Spleen (tissue), 11 donors: ENCODE results near the gene TAX1BP1. TPM values are rescaled to one million over a fixed set of nuclear protein-coding genes. Genes with fewer than 3 reads are reported as not detected.

ENCODE experiments used
- DNase-seq: peaks from one replicate; pipeline ENCODE4 v3.0.0-alpha.2; 2020
- H3K27ac ChIP-seq, 8 donors: fragments of 200-600 bp; sonication (generic) in 7 of 8; 1 replicate in 4 of 8; 2 replicates in 4 of 8; pipeline versions ENCODE4 v1.5.0 to v1.8.0; 2016 to 2021; ENCODE audit warnings: inconsistent platforms in 4 of 8, mild to moderate bottlenecking in 4 of 8, moderate library complexity in 1 of 8
- H3K27me3 ChIP-seq, 7 donors: fragments of 200-600 bp; sonication (generic) in 6 of 7; replicated peaks in 1 of 7; 1 replicate in 4 of 7; 2 replicates in 3 of 7; pipeline versions ENCODE4 v1.5.0 to v1.8.0; 2016 to 2021; ENCODE audit warnings: inconsistent platforms in 3 of 7, mild to moderate bottlenecking in 1 of 7
- H3K36me3 ChIP-seq, 6 donors: fragments of 200-600 bp; sonication (generic) in 5 of 6; 1 replicate in 4 of 6; 2 replicates in 2 of 6; pipeline versions ENCODE4 v1.5.0 to v1.8.0; 2016 to 2021; ENCODE audit warnings: inconsistent platforms in 2 of 6
- H3K4me1 ChIP-seq, 6 donors: fragments of 200-600 bp; sonication (generic) in 5 of 6; 1 replicate in 3 of 6; 2 replicates in 3 of 6; pipeline versions ENCODE4 v1.5.0 to v1.8.0; 2016 to 2021; ENCODE audit warnings: inconsistent platforms in 3 of 6
- H3K4me3 ChIP-seq, 8 donors: fragments of 200-600 bp; sonication (generic) in 7 of 8; 1 replicate in 4 of 8; 2 replicates in 4 of 8; pipeline versions ENCODE4 v1.5.0 to v1.8.0; 2016 to 2021; ENCODE audit warnings: inconsistent platforms in 4 of 8, mild to moderate bottlenecking in 4 of 8, moderate library complexity in 2 of 8
- H3K9me3 ChIP-seq, 8 donors: fragments of 200-600 bp; sonication (generic) in 7 of 8; 1 replicate in 4 of 8; 2 replicates in 4 of 8; pipeline versions ENCODE4 v1.5.0 to v1.8.0; 2016 to 2021; ENCODE audit warnings: inconsistent platforms in 4 of 8
- POLR2A ChIP-seq, 3 donors: fragments of 450-650 bp; IDR thresholded peaks; one replicate each; pipeline ENCODE4 v1.5.1; 2017; ENCODE audit warnings: antibody characterized with exemption in 3 of 3, mild to moderate bottlenecking in 1 of 3
- POLR2AphosphoS5 ChIP-seq, 3 donors: sonication (generic); formaldehyde crosslinking; IDR thresholded peaks; one replicate each; pipeline ENCODE4 v1.5.1; 2017; ENCODE audit warnings: antibody characterized with exemption in 3 of 3
- WGBS, 5 donors: extraction: QIAGEN DNeasy Blood & Tissue Kit in 3 of 5; methylation state at CpG; one replicate each; pipeline versions ENCODE4 v1.1.5 to v1.1.7; 2013 to 2018; 5-methylcytosine and 5-hydroxymethylcytosine counted together
- intact Hi-C: fragments of 100-400 bp; cut with DNase I; formaldehyde crosslinking; loops from one replicate; pipeline ENCODE4 v1.15.0; 2023; ENCODE audit warnings: low total_unique reads
- polyA plus RNA-seq, 3 donors: library from polyadenylated mRNA; stranded (reverse); fragments of 200-250 nt; gene quantifications; one replicate each; pipeline ENCODE4 v1.2.1, GENCODE V29; 2013
- total RNA-seq, 7 donors: library from RNA; depleted of rRNA in 3 of 7; stranded (reverse); fragments of >200 nt in 3 of 7; fragmentation: NEBNext Ultra II Directional in 4 of 7; extraction: Animal tissue kit (Norgen Biotek cat#: 25700) in 4 of 7; gene quantifications; one replicate each; pipeline versions ENCODE4 v1.1.0 to v1.2.1, GENCODE V29; 2016 to 2021
- TF ChIP-seq, protein P1 (sequence below), 11 experiments: fragments of 200-600 bp in 7 of 11; fragments of 450-650 bp in 4 of 11; sonication (generic) in 4 of 11; IDR thresholded peaks in 8 of 11; conservative IDR thresholded peaks in 3 of 11; 1 replicate in 7 of 11; 2 replicates in 4 of 11; pipeline versions ENCODE4 v1.4.0 to v1.8.0; 2016 to 2021; ENCODE audit warnings: antibody characterized with exemption in 11 of 11, inconsistent platforms in 4 of 11, mild to moderate bottlenecking in 1 of 11
- donor health status: healthy with polysubstance abuse.
- donor health status: DM: no; HTN: no; CAD: no; lungs with moderate emphysema.
- donor health status: DM: no; HTN: no; CAD: no.
- donor health status: Bipolar disorder and iron deficiency.
- donor health status: healthy.
- donor health status: DM: no; HTN: no; CAD: no.
- donor health status: DM: yes; HTN: yes; CAD: no.

The TAX1BP1 gene
- total and polyA plus RNA-seq, 10 donors: 28.6 to 146 (median 99.3) TPM

DNA sequence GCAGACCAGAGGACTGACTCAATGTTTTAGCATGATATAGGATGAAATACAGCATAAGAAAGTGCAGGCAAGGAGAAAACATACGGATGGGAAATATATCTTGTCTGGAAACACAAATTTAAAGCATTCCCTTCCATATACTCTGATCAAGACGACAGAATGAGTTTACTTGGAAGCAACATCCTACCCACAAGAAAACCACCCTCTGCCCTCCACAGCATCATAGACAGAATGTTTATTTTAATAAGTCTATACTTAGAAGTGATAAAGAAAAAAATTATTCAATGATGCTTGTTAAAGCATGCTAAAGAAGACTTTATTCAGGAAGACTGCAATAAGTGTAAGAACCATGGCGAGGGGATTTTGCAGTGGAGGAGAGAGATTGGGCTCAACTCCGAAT lies 44.9 kb upstream of the TAX1BP1 start:
- no peaks in the 10 kb centered on the region for H3K9me3 ChIP-seq
- no peak overlapping the region for H3K27ac ChIP-seq
- peaks cover 0 to 26% (median 11%) of the 10 kb centered on the region in 6 donors for H3K4me1 ChIP-seq
- no peaks in the 10 kb centered on the region for H3K27me3 ChIP-seq
- H3K4me3 ChIP-seq: no peak overlapping the region
- intact Hi-C loops: no loop called here
- 89 to 95% (median 93%) methylated on average over 4 of the region's 4 CpGs for WGBS, 5 donors
- no peak for DNase-seq
- TF ChIP-seq POLR2AphosphoS5 (IDR thresholded peaks at IDR 0.05) (no peak), POLR2A (IDR thresholded peaks at IDR 0.05) (no peak)
- TF ChIP-seq, protein P1, sequence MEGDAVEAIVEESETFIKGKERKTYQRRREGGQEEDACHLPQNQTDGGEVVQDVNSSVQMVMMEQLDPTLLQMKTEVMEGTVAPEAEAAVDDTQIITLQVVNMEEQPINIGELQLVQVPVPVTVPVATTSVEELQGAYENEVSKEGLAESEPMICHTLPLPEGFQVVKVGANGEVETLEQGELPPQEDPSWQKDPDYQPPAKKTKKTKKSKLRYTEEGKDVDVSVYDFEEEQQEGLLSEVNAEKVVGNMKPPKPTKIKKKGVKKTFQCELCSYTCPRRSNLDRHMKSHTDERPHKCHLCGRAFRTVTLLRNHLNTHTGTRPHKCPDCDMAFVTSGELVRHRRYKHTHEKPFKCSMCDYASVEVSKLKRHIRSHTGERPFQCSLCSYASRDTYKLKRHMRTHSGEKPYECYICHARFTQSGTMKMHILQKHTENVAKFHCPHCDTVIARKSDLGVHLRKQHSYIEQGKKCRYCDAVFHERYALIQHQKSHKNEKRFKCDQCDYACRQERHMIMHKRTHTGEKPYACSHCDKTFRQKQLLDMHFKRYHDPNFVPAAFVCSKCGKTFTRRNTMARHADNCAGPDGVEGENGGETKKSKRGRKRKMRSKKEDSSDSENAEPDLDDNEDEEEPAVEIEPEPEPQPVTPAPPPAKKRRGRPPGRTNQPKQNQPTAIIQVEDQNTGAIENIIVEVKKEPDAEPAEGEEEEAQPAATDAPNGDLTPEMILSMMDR (IDR thresholded peaks at IDR 0.05 in 8 of 11, conservative IDR thresholded peaks at IDR 0.05 in 3 of 11): no peak
- H3K36me3 ChIP-seq: no peaks in the 10 kb centered on the region

DNA sequence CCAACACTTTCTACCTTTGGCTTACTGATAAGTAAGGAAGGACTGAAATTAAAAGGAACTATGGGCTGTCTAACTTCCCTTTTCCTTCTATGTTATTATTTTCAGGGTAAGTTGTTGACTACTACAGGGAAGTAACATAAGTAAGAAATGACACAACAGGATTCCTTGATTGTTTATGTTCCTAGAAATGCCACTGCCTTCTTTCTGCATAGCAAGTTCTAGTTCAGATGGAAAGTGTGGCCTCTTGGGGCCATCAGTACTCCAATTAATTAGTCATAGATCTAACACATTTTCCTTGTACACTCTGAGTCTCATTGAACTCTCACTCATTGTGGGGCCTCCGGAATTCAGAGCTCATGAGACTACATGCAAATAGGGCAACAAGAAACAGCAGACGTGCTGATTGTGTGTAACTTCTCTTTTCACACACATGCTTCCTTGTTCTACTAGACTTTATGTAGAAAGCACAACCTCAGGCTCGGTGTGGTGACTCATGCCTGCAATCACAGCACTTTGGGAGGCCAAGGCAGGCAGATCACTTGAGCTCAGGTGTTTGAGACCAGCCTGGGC lies 42.0 kb upstream of the TAX1BP1 start:
- H3K9me3 ChIP-seq: no peaks in the 10 kb centered on the region
- DNase-seq: peak; percentile 83
- WGBS, 5 donors: 33 to 50% (median 41%) methylated on average over 3 of the region's 3 CpGs
- H3K36me3 ChIP-seq: no peaks in the 10 kb centered on the region
- peak overlapping the region in 1 of 8 donors; percentile 23 for H3K4me3 ChIP-seq
- H3K27ac ChIP-seq: peak overlapping the region in 7 of 8 donors; percentile 38 to 87 (median 76)
- peaks cover 0 to 26% (median 11%) of the 10 kb centered on the region in 6 donors for H3K4me1 ChIP-seq
- peaks cover 0 to 5% (median 0%) of the 10 kb centered on the region in 7 donors for H3K27me3 ChIP-seq
- TF ChIP-seq POLR2AphosphoS5 (IDR thresholded peaks at IDR 0.05): peak in 1 of 3 donors; percentile 57
- TF ChIP-seq POLR2A (IDR thresholded peaks at IDR 0.05): no peak
- TF ChIP-seq, protein P1 (IDR thresholded peaks at IDR 0.05 in 8 of 11, conservative IDR thresholded peaks at IDR 0.05 in 3 of 11): no peak
- intact Hi-C loops: no loop called here

- Histone ChIP-seq H3K4me1 (peaks cover 0 to 21% (median 11%) of the 10 kb centered on the region in 6 donors), H3K4me3 (no peak overlapping the region), H3K27ac (no peak overlapping the region), H3K27me3 (peaks cover 0 to 5% (median 0%) of the 10 kb centered on the region in 7 donors), H3K9me3 (no peaks in the 10 kb centered on the region), H3K36me3 (no peaks in the 10 kb centered on the region)
- WGBS, 5 donors: 94 to 96% (median 95%) methylated on average over 2 of the region's 2 CpGs
- DNase-seq: no peak
- TF ChIP-seq, protein P1 (IDR thresholded peaks at IDR 0.05 in 8 of 11, conservative IDR thresholded peaks at IDR 0.05 in 3 of 11): no peak
- TF ChIP-seq POLR2A (IDR thresholded peaks at IDR 0.05) (no peak), POLR2AphosphoS5 (IDR thresholded peaks at IDR 0.05) (no peak)
- intact Hi-C loops: no loop called here
These were observed 40.2 kb upstream of the TAX1BP1 start for GRCh38 chr7:27699751-27700150.

DNA sequence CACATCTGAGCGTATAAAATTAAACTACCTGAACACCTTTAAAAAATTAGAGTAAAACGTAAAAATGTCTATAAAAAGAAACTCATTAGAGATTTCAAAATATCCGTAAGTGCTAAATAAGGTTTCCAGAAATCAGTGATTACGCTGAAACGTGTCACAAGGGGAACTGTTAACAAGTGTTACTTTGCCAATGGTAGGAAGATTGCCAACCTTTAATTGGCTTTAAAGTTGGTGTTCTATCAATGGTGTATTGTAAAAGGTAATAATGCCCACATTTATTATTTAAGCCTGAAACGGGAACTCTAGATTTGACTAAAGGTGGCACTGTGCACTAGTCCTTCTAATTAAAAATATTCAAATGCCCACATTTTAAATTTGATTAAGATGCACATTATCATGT lies 39.5 kb upstream of the TAX1BP1 start:
- peaks cover 0 to 5% (median 0%) of the 10 kb centered on the region in 7 donors for H3K27me3 ChIP-seq

More for the DNA sequence above, 39.5 kb upstream of the TAX1BP1 start:
- Histone ChIP-seq H3K36me3 (no peaks in the 10 kb centered on the region), H3K27ac (no peak overlapping the region), H3K9me3 (no peaks in the 10 kb centered on the region), H3K4me3 (no peak overlapping the region), H3K4me1 (peaks cover 0 to 21% (median 11%) of the 10 kb centered on the region in 6 donors)
- 78 to 92% (median 82%) methylated on average over 6 of the region's 6 CpGs for WGBS, 5 donors
- no peak for TF ChIP-seq POLR2A (IDR thresholded peaks at IDR 0.05)
- TF ChIP-seq, protein P1 (IDR thresholded peaks at IDR 0.05 in 8 of 11, conservative IDR thresholded peaks at IDR 0.05 in 3 of 11): no peak
- TF ChIP-seq POLR2AphosphoS5 (IDR thresholded peaks at IDR 0.05): no peak
- DNase-seq: no peak
- intact Hi-C loops: no loop called here
